GM18502 (cell line): ENCODE results near the gene IL26.

ENCODE experiments used
- ATAC-seq: cut with Tn5 transposase; IDR thresholded peaks from one replicate; pipeline ENCODE4 v1.9.1; 2021; ENCODE audit warnings: mild to moderate bottlenecking; ENCODE audit not compliant: unreplicated experiment, poor library complexity

The IL26 gene

GRCh38 chr12:68159681-68160304 is 65.8 kb downstream of the IL26 start, which contains the start of gene IFNG:
IFNG (minus strand) TSS chr12:68159740; CDS start chr12:68159615, 125 bp downstream.
- ATAC-seq, result peak; percentile 46

- no peak for ATAC-seq
Measured at GRCh38 chr12:68158432-68158831, 67.2 kb downstream of the IL26 start.

GRCh38 chr12:68157380-68157779 is 68.2 kb downstream of the IL26 start:
- ATAC-seq, result no peak

- ATAC-seq, result no peak
Measured at GRCh38 chr12:68156636-68157035, 69.0 kb downstream of the IL26 start.

GRCh38 chr12:68154779-68155178 is 70.8 kb downstream of the IL26 start:
- ATAC-seq, result no peak
